ENCODE data around the gene NR2F1-AS1. TPM values are rescaled to one million over a fixed set of nuclear protein-coding genes. Genes with fewer than 3 reads are reported as not detected.

NR2F1-AS1 gene
- total RNA-seq, 1 experiment from 2014 or later = 27.0 TPM

GRCh38 chr5:93593476-93594131, 12.6 kb upstream of the NR2F1-AS1 start:
- ChIA-PET POLR2A (interaction anchor here (1.0 kb wide), 1 partner anchor 26 kb away, joined by 3 read pairs; no protein-coding TSS in a partner anchor), CTCF (no interaction called here)
- ATAC-seq (no peak), DNase-seq (ENCODE audit: low read depth, low spot score) (no peak)
- in situ Hi-C loops (cut with HindIII; ENCODE audit: low pct_unique_long_range_greater_than_20kb, low sequenced_read_pairs) (no loop called here), intact Hi-C loops (cut with micrococcal nuclease; ENCODE audit: unreplicated experiment) (no loop called here)
- no peaks in the 10 kb centered on the region for H3K27me3 ChIP-seq (ENCODE audit: control insufficient read depth, insufficient read depth, low read length)
- H3K4me1 ChIP-seq (ENCODE audit: control insufficient read depth, insufficient read depth, low read length) = peaks cover 5% of the 10 kb centered on the region; the same call in 1 of the 2 replicates
- TF ChIP-seq REST (IDR thresholded peaks at IDR 0.05; ENCODE audit: insufficient read depth in 1 of 2, low read depth in 2 of 2, low read length in 1 of 2) (no peak), TCF7L2 (IDR thresholded peaks at IDR 0.05; ENCODE audit: low read depth, low read length) (no peak), POLR2AphosphoS5 (IDR thresholded peaks at IDR 0.05; ENCODE audit: low read depth, low read length) (no peak), CTCF (IDR thresholded peaks at IDR 0.05) (no peak), SIN3A (IDR thresholded peaks at IDR 0.05; ENCODE audit: borderline replicate concordance, insufficient read depth, low read depth, low read length) (no peak)
- H3K9me3 ChIP-seq (ENCODE audit: control insufficient read depth, insufficient read depth, low read depth, low read length) = no peaks in the 10 kb centered on the region
- BruUV-seq (replicated peaks) = no TSS peak
- peaks cover 5% of the 10 kb centered on the region for H3K36me3 ChIP-seq (ENCODE audit: control insufficient read depth, insufficient read depth, low read length)
- H3K27ac ChIP-seq (ENCODE audit: low read length) = no peak overlapping the region
- no peak overlapping the region for H3K4me3 ChIP-seq (ENCODE audit: low read depth in 2 of 2, low read length in 2 of 2)

GRCh38 chr5:93592883-93593282, 11.9 kb upstream of the NR2F1-AS1 start:
- no peaks in the 10 kb centered on the region for H3K9me3 ChIP-seq (ENCODE audit: control insufficient read depth, insufficient read depth, low read depth, low read length)
- ChIA-PET POLR2A (interaction anchor here (1.0 kb wide), 1 partner anchor 27 kb away, joined by 3 read pairs; no protein-coding TSS in a partner anchor), CTCF (no interaction called here)
- ATAC-seq (no peak), DNase-seq (ENCODE audit: low read depth, low spot score) (no peak)
- no peaks in the 10 kb centered on the region for H3K27me3 ChIP-seq (ENCODE audit: control insufficient read depth, insufficient read depth, low read length)
- intact Hi-C loops (cut with micrococcal nuclease; ENCODE audit: unreplicated experiment) (no loop called here), in situ Hi-C loops (cut with HindIII; ENCODE audit: low pct_unique_long_range_greater_than_20kb, low sequenced_read_pairs) (no loop called here)
- peaks cover 5% of the 10 kb centered on the region for H3K36me3 ChIP-seq (ENCODE audit: control insufficient read depth, insufficient read depth, low read length)
- TF ChIP-seq SIN3A (IDR thresholded peaks at IDR 0.05; ENCODE audit: borderline replicate concordance, insufficient read depth, low read depth, low read length) (no peak), CTCF (IDR thresholded peaks at IDR 0.05) (no peak), REST (IDR thresholded peaks at IDR 0.05; ENCODE audit: insufficient read depth in 1 of 2, low read depth in 2 of 2, low read length in 1 of 2) (no peak), TCF7L2 (IDR thresholded peaks at IDR 0.05; ENCODE audit: low read depth, low read length) (no peak), POLR2AphosphoS5 (IDR thresholded peaks at IDR 0.05; ENCODE audit: low read depth, low read length) (no peak)
- H3K27ac ChIP-seq (ENCODE audit: low read length) = no peak overlapping the region
- peaks cover 5% of the 10 kb centered on the region; the same call in 1 of the 2 replicates for H3K4me1 ChIP-seq (ENCODE audit: control insufficient read depth, insufficient read depth, low read length)
- BruUV-seq (replicated peaks) = no TSS peak
- H3K4me3 ChIP-seq (ENCODE audit: low read depth in 2 of 2, low read length in 2 of 2) = no peak overlapping the region

All from Panc1 (cell line).